ENCODE results near the gene ZFC3H1. TPM values are rescaled to one million over a fixed set of nuclear protein-coding genes. Genes with fewer than 3 reads are reported as not detected.
"Not testable (repeated sequence)": the region's sequence is repeated elsewhere in the genome, so short reads cannot be mapped to it uniquely, and the experiment has no call there.

The ZFC3H1 gene
- total RNA-seq, 1 experiment from 2014 or later: 15.3 TPM

GRCh38 chr12:71582925-71583324 lies 80.7 kb downstream of the ZFC3H1 start:
- no peak for DNase-seq (ENCODE audit: low read depth)

- DNase-seq (ENCODE audit: low read depth): no peak
Measured at GRCh38 chr12:71581206-71581605, 82.4 kb downstream of the ZFC3H1 start.

GRCh38 chr12:71578694-71579258 lies 84.9 kb downstream of the ZFC3H1 start:
- no peak for DNase-seq (ENCODE audit: low read depth)

GRCh38 chr12:71576496-71576895 lies 87.2 kb downstream of the ZFC3H1 start:
- no peak for DNase-seq (ENCODE audit: low read depth)

GRCh38 chr12:71569885-71570284 lies 93.8 kb downstream of the ZFC3H1 start:
- DNase-seq (ENCODE audit: low read depth): not testable (repeated sequence)

GRCh38 chr12:71567537-71567936 lies 96.1 kb downstream of the ZFC3H1 start:
- peak; percentile 14 for DNase-seq (ENCODE audit: low read depth)

GRCh38 chr12:71566655-71567054 lies 97.0 kb downstream of the ZFC3H1 start:
- DNase-seq (ENCODE audit: low read depth): no peak

- no peak for DNase-seq (ENCODE audit: low read depth)
Measured at GRCh38 chr12:71565535-71565934, 98.1 kb downstream of the ZFC3H1 start.

- no peak for DNase-seq (ENCODE audit: low read depth)
Measured at GRCh38 chr12:71562676-71563595, 100.7 kb downstream of the ZFC3H1 start.

Other genes with a start within 250 kb of the ZFC3H1 start
- 0.06 TPM in 2 replicates for gene LGR5, start 224.1 kb downstream of the ZFC3H1 start, total RNA-seq (2014; rRNA removed)
- gene THAP2, start 453 bp upstream of the ZFC3H1 start, total RNA-seq (2014; rRNA removed): 3.0 and 6.3 TPM in 2 replicates
- 46.6 and 53.1 TPM in 2 replicates for gene TMEM19, start 22.2 kb upstream of the ZFC3H1 start, total RNA-seq (2014; rRNA removed)
- 29.9 and 37.0 TPM in 2 replicates for gene RAB21, start 91.0 kb upstream of the ZFC3H1 start, total RNA-seq (2014; rRNA removed)
- 10.8 and 15.2 TPM in 2 replicates for gene TBC1D15, start 175.9 kb upstream of the ZFC3H1 start, total RNA-seq (2014; rRNA removed)

All from LHCN-M2 (cell line).